ENCODE results near the gene FOXO6.

FOXO6 gene

DNA sequence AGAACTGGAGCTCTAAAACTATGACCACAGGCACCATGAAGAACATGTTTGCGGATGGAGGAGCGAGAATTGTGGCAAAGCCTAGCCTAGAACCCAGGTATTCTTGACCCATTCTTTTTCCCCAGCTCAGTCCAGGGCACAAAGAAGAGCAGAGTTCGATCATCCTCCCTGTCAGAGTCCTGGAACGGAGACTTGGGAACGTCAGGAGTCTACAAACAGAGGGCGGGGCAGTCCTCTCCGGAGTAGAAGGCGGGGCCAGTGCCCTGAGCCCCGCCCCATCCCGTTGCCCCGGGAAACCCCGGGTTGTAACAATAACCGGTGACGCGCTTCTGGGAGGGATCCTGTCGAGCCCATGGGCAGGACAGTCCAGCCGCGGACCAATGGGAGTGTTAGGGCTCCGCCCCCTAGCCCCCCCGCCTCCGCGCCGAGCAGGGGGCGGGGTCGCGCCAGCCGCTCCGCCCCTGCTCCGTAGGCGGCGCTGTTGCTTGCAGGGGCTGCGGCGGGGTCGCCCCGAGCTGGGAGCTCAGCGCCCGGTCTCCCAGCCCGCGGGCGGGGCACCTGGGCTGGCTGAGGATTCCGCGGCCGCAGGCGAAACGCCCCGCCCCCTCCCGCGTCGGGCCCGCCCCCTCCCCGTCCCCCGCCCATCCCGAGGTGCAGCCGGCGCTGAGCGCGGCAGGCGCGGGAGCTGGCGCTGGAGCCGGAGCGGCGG lies at the start of gene FOXO6:
Gene FOXO6, plus strand, starts transcription at position 649 of the 709 bp plus-strand sequence.
- DNase-seq: peak; percentile 98

DNA sequence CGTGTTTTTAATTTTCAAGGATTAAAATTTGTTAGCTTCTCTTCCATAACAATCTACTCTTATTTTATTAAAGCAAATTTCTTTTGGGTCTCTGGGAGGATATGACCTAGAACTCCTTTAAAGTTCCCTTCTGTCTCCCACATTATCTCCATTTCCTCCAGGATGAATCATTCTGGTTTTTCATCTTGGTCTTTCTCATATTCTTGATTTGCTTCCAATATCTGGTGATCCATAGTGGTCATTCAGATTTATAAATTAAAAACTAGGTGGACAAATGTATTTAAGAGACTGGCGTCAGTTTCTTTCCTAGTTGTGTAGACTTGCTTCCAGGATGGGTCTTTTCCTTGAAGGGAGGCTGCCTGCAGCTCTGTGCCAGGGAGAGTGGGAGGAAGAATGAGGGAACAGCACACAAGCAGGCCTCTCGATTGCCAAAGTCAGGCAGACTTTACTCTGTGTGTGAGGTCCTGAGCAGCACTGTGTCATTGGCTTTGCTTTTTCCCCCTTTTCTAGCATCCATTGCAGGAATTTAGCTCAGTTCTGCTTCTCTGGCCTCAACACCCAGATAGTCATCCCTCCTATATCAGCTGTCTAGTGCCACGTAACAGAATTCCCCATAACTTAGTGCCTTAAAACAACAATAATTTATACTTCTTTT lies 48.1 kb upstream of the FOXO6 start:
- DNase-seq: no peak

DNA sequence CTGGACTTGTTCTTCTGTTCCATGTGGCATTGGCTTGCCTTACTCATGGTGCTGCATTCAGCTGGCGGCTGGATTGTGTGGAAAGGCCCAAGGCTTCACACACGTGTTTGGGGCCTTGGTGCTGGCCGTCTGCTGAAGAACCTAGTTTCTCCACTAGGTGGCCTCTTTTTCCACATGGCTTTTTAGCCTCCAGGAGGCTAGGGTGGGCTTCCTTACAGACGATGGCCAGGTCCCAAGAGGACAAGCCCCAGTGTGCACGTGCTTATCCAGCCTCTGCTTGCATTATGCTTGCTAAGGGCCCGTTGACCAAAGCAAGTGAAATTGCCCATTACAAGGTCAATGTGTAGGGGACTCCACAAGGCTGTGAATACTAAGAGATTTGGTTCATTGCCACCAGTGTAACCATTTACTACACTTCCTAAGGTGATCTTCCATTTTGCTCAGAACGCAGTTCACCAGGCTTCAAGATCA lies 47.5 kb upstream of the FOXO6 start:
- no peak for DNase-seq

DNA sequence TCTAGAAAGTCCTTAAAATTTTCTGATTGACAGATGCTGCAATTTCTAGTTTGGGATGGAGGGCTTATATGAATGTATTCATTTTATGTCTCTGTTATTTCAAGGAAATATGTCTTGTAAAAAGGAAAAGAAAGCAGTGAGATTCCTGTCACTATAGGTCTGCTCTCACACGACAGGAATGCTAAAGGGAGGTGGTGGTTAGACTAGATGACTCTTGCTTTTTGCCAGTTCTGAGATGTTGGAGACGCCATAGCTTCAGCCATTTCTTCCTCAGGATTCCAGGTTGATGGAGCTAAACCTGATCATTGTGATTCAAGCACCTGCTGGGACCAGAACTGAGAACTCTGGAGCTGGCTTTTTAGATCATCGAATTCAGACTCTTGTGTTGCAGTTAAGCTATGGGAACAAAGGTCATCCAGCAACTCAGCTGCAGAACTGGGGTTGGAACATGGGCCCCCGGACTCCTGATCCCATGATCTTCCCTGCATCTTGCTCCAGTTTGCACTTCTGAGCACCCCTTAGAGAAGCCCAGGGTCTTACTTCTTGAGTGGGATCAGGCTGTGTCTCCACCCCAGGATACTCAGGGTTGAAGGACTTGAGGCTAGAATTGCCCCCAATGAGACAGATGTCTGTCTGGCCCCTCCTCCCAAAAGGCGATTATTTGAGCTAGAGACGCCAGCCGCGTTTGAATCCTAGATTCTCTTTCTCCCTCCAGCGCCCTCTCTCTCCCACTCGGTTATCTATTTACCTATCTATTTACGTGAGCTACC lies 46.7 kb upstream of the FOXO6 start:
- DNase-seq: no peak

DNA sequence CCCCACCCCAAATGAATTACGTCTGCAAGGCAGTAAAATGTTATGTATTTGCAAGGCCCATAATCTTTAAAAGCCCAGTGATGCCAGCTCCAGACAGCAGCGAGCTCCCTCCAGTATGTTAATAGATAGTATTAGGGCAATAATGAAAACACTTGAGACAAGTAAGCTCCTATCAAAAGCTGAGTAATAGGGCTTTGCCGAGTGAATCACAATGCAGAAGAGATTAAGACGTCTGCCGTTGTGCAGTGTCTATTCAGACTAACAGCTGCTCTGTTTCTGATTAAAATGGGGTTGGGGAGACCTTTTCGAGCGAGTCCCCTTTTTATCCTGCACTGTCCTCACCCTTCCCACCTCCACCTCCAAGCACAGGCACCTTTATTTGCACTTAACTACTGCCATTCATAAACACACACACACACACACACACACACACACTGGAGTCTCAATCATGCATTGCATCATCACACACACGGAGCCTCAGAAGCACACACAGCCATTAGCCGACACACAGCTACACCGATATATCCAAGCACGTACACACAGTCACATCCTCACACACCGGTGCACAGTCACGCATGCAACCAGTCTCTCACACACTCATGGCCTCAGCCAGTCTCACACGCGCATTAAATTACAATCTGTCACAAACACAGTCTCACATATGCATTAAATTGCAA lies 46.0 kb upstream of the FOXO6 start:
- peak; percentile 51 for DNase-seq

DNA sequence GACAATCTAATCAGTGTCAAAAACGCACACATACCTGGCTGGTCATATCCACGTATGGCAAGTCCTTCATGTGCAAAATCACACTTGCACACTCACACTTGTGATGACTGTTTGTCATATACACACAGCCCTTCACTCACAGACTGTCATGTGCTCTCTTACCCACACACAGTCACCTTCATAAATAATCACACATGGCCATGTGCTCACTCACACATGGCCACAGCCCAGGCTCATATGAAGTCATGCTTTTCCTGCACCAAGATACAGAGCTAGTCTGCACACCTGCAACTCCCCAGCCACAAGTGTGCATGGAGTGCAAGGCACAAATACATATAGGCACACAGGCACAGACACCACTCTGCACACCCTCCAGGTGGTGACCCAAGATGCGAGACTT lies 45.4 kb upstream of the FOXO6 start:
- no peak for DNase-seq

DNA sequence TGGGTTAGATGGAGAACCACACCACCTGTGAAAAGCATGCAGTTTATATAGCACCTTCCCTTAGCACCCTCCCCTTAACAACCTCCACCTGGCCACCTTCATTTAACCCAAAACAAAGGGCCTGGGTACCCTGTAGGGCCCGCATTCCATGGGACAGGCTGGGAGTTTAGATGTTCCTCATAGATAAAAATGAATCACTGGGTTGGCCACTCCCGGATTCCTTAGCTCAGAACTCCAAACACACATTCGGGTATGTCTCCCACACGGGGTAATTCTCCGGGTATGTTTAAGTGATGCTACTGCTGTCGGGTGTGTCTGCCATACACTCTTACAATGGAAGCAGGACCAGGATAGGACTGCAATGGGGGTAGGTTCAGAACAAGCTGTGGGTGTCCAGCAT lies 43.9 kb upstream of the FOXO6 start:
- no peak for DNase-seq

DNA sequence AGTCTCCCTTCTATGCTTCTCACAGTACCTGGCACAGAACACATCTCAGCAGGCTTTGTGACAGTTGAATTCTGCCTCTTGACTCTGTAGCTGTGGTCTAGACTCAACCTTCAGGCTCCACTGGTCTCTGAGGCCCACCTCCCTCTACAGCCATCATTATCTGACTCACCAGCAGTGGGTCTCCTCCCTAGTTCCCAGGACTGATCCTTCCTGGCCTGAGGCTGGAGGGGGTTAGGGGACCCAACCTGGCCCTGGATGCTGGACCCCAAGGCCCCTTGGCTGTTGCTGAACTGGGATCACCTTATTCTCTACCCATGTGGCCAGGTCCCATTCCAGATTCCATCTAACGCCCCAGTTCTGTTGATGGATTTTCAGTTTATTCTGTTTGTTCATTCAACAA lies 43.1 kb upstream of the FOXO6 start:
- DNase-seq: no peak

DNA sequence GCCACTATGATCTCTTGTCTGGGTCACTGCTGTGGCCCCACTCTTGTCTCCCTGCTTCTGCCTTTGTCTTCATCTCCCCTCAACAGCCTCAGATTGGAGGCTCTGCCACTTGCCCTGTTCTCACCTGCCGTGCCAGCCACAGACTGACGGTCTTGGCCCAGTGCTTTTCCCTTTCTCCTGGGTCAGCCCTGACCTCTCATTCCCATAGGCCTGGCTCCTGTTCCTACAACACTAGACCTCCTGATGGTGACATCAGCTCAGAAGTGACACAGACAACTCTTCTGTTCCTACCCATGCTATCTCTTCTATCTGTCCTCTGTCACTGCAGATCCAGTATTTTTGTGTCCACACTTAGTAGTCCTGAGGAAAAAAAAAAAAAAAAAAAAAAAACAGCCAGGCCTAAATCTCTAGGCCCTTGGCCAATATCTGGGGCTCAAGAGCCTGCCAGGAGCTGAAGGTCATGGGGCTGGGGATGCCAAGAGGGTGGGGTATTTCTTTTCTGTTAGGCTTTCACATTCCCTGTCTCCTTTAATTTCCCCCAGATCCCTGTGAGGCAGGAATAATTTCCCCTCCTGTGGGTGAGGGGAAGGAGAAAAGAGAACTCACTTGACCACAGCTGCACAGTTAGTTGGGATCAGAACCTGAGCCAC lies 42.0 kb upstream of the FOXO6 start:
- DNase-seq: no peak

DNA sequence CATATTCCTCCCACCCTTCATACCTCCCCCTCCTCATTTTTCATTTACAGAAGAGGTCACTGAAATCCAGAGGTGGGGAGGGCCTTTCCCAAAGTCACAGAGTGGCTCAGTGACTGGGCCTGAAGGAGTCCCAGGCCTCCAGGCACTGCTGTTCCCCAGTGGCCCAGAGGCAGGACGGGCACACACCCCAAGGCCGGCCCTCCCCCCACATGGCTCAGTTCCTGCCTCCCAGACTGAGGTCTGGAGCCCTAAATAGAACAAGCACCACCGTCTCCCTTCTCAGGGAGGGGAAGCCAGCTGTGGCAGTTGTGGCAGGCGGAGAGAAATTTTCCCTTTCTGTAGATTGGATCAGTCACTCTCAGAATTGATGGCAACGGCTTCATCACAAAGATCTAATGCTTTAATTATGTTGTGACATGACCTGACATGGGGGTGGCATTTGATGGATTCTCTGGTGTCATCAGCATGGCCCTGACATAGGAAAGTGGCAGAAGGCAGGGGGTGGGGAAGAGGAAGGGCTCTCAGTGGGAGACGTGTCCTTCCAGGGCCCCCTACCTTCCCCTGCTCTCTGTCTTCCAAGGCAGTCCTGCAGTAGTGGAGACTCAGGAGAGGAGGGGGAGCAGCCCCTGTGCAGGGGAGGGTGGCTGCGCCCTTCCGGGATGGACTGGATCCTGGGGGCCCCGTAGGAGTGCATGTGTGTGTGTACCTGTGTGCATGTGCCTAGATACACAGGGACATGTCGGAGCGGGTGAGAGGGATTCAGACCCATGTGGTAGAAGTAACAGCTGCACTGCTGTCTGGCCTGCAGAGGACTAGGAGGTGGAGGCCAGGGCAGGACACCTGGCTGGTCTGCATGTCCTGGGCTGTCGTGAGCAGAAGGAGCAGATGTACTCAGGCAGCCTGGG lies 41.2 kb upstream of the FOXO6 start:
- no peak for DNase-seq

DNA sequence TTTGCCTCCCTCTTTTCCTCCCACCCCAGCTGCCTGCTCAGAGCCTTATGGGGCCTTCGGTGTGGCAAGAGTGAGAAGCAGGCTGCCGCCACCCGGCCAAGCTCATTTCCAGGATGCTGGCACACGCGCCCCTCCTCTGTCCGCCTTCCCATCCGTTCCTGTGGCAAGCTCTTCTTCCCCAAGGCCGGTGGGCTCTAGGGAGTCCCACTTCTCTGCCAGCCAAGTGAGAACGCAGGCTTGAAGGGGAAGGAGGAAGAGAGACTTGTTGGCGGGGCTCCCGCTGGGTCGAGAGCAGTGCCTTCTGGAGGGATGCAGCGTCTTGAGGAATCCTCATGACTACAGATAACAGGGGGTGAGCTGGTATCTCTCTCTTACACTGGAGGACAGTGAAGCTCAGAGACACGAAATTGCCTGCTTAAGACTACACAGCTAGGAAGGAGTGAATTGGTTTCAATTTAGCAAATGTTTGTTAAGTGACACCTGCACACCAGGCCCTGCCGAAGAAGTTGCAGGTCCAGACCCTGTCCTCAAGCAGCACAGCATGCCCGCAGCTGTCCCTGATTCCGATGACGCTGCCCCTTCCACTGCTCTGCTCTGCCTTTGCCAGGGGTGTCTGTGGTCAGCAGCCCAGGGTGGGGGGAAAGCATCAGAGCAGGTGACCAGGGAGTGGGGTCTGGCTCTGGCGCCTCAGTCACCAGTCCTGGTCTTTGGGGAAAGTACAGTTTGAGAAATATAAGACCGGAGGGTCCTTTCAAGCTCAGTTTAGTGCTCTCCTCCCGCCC lies 40.1 kb upstream of the FOXO6 start:
- DNase-seq: no peak

DNA sequence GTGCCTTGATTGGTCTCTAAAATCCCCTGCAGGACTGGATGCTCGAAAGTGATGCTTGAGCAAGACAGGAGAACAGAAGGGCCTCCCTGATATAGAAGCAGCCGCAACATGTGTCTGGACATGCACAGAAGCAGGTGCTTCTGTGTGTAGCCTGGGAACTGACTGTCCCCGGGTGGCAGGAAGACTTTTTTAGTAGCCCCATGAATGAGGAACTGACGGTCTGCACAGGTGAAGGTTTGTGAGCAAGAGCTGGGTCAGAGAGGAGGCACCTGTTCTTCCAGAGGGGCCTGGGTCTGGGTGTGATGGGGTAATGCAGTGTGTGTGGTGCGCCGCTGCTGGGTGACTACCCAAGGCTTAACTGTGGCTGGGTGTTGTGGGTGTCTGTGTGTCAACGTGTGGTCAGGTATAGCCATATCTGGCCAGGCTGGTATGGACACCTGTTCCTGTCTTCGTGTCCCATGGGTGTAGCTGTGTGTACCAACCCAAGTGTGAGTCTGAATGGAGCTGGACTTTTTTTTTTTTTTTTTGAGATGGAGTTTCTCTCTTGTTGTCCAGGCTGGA lies 39.1 kb upstream of the FOXO6 start:
- DNase-seq: no peak

DNA sequence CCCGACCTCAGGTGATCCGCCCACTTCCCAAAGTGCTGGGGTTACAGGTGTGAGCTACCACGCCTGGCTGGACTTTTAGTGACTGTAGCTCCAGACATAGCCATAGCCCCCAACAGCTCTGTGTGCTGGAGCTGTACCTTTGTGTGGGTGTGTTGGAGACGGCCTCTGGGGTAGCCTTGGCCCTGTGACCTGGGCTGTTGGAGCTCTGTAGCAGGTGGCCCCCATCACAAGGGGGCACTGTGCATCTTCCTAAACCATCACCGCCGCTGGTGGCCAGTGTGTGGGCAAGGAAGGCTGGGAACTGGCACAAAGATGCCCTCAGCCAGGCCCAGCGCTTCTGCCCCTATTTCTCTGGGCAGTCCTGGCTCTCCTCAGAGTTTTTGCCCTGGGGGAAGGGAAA lies 38.4 kb upstream of the FOXO6 start:
- peak; percentile 52 for DNase-seq

DNA sequence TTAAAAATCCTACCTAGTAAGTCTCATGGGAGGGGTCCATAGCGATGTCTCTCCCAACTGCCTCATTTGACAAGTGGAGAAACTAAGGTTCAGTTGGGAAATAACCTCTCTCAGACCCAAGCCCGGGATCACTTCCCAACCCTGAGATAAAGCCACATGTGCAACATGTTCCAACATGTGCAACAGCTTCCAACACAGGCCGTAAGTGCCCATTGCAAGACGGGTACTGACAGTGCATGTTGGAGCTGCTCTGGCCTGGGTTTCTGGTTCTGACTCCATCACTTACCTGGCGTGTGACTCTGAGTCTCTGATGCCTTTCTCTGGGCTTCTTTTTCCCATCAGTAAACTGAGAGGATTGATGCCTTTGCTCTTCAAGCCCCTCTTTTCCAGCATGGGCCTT lies 38.0 kb upstream of the FOXO6 start:
- DNase-seq: no peak

DNA sequence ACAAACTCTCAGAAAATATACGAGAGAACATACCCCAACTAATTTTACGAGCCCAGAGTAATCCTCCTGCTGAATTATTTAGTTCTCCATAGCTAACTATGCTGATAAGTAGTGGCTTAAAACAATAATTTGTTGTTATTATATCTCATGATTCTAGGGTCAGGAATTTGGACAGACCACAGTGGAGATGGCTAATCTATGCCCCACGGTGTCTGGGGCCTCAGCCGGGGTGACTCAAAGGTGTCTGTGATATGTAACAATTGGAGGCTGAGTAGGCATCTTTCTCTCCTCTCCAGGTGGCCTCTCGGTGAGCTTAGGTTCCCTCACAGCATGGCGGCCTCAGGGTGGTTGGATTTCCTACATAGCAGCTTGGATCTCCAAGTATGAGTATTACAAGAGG lies 35.4 kb upstream of the FOXO6 start:
- DNase-seq: no peak

DNA sequence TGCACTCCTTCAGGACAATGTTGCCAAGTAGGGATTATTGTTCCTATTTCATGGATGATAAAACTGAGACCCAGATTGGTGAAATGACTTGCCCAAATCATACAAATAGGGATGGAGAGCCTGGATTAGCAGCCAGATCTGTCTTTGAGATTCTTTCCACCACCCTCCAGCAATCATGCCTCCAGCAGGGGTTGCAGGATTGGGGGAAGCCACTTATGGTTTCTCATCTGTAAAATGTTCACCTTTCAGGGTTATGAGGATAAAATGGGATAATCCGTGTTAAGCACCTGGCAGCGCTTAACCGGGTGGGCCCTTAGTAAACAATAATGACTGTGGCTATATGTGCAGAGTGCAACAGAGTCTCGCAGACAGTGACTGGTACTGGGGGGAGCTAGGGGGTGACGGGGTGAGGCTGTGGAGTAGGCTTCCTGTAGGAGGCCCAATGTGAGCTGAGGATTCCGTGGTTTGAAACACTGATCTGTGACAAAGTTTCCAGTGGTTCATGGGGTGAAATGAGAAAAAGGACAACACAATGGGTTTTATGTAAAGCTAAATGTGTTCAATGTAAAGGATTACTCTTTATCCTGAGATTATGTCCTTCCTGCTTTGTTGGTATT lies 33.7 kb upstream of the FOXO6 start:
- no peak for DNase-seq

DNA sequence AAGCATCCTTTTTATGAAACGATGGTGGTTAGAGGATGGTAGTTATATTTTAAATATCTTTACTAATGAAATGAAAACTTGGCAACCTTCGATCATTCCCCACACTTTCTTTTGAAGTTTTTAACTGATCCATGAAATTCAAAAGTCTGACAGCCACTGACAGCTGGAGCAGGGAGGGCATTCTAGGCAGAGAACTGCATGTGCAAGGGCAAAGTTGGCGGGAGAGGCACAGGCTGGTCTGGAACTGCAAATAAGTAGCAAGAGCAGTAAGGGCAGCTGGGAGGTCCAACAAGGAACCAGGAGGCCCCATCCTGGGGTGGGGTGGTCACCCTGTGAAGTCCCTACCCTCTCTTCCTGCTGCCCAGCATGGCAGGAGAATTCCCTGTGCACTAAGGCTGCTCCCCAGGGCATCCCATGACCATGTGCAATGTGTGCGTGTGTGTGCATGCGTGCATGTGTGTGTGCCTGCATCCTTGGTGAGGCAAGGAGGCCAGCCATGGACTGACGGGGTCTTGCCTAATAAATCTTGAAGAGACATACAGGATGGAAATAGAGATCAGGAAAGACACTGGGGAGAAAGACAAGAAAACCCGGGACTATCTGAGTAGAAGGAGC lies 33.1 kb upstream of the FOXO6 start:
- DNase-seq: no peak

DNA sequence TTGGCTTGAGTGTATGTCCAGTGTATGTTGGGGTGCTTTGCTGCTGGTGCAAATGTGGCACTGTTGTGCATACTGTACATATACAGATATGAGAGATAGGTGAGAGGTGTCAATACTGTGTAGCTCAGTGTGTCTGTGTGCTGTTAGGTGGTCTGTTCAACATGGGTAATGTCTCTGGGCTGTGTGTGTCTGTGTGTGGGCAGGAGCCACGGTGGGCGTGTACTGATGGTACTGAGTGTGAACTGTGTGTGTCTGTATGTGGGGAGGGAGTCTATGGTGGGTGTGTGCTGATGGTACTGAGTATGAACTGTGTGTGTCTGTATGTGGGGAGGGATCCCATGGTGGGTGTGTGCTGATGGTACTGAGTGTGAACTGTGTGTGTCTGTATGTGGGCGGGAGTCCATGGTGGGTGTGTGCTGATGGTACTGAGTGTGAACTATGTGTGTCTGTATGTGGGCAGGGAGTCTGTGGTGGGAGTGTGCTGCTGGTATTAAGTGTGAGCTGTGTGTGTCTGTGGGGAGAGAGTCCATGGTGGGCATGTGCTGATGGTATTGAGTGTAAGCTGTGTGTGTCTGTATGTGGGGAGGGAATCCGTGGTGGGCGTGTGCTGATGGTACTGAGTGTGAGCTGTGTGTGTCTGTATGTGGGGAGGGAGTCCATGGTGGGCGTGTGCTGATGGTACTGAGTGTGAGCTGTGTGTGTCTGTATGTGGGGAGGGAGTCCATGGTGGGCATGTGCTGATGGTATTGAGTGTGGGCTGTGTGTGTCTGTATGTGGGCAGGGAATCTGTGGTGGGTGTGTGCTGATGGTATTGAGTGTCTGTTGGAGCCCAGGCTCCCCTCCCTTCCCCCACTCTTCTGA lies 32.2 kb upstream of the FOXO6 start:
- no peak for DNase-seq
